Left hindlimb (tissue), 1 donor: ENCODE results near the gene ZNF592.
A peak's percentile ranks its signal among the peaks of the same experiment; 100 is the strongest.
"Not testable (repeated sequence)": the region's sequence is repeated elsewhere in the genome, so short reads cannot be mapped to it uniquely, and the experiment has no call there.

Experiments used
- DNase-seq: peaks from one replicate; pipeline ENCODE4 v3.0.0-alpha.2; 2018

Gene ZNF592

DNA sequence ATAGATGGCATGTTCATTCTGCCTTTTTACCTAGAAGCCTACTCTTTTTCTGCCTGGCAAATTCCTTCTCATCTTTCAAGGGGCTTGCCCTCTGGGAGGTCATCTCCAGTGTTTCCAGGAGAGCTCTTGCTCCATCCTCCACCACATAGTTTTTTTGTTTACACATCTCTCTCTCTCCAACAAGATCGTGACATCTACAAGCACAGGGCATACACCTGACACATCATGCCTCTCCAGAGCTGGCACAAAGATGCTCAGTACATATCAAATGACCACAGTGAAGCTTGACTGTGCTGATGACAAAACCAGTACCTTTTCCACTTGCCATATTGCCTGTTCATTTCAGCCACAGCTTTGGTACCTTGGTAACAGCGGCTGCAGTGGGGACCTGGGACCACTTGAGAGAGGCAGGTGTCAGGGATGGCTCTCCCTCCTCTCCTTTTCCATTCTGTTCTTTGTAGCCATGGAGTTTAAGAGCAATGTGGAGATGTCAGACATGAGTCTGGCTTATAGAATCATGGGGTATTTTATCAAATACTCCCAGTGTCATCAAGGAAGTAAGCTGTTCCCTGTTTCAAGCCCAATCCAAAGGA, 84.2 kb downstream of the ZNF592 start:
- DNase-seq: no peak

GRCh38 chr15:84833447-84834228, 85.2 kb downstream of the ZNF592 start:
- no peak for DNase-seq

DNA sequence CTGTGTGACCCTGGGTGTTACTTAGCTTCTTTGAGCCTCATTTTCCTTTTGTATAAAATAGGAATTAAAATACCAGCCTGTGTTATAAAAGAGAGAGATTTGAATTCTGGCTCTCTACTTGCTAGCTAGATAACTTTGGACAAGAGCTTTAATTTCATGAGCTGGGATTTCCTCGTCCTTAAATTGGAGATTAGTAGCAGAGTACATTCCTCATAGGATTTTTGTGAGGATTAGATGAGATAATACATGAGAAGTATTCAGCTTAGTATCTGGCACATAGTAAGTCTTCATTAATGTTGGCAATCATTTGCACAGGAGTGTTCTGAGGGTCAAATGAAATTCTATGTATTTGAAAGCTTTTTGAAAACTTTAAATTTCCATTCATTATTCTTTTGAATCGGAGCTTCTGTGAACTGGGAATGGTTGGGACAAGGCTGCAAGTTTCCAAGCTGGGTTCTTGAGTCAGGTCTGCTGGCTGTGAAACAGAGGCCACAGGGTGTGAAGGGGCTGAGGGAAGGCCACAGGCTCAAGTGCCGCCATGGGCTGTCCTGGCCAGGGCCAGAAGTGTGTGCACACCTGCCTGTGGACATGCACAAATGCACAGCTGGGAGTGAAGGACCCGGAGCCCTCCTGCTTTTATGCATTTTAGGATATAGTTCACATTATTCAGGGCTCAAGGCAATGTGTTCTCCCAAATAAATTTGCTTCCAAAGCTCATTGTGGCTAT, 86.0 kb downstream of the ZNF592 start:
- no peak for DNase-seq

DNA sequence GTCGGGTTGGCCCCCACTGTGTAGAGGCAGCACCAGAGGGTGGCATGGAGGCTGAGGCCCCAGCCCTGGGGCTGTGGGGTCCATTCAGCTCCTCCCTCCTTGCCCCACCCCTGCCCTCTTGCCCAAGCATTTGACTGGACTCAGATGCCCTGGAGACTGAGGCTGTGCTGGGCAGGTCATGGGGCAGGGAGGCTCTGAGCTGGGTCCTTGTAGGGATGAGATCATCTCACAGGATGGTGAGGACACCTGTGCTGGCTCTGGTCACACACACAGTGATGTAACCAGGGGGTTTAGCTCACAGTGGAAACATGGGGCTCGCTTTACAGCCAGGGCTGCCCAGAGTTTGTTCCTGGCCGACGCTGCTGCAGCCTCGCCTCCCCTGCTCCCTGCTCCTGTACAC, 86.6 kb downstream of the ZNF592 start:
- DNase-seq: no peak

DNA sequence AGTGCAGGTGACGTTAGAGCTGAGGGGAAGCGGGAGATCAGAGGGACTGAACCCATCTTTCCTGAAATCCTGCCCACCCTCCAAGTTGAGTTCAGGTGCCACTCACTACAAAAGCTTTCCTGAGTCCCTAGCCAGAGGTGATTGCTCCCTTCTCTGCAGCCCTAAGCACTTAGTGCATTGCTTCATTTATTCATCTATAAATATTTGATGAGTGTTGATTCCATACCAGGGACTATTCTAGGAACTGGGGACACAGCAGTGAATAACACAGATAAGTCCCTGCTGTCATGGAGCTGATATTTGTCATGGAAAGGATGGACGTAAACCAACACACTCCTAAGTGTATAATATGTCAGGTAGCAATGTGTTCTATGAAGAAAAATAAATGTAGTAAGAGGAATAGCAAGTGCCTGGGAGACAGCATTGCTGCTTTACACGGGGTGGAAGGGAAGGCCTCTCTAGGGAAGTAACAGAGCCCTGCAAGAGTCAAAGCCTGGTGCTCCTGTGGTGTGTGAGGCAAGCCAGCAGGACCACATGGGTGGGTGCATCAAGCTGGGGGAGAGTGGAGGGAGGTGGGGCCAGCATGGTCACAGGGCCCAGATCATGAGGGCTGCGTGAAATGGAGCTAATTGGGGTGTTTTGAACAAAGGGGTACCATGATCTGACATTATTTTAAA, 87.4 kb downstream of the ZNF592 start:
- no peak for DNase-seq

GRCh38 chr15:84836844-84837243, 88.5 kb downstream of the ZNF592 start:
- no peak for DNase-seq

DNA sequence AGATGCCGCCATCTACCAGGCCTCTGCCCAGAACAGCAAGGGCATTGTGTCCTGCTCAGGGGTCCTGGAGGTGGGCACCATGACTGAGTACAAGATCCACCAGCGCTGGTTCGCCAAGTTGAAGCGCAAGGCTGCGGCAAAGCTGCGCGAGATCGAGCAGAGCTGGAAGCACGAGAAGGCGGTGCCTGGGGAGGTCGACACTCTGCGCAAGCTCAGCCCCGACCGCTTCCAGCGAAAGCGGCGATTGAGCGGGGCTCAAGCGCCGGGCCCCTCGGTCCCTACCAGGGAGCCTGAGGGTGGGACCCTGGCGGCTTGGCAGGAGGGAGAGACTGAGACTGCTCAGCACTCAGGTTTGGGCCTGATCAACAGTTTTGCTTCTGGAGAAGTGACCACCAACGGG, 91.3 kb downstream of the ZNF592 start:
- DNase-seq: no peak

DNA sequence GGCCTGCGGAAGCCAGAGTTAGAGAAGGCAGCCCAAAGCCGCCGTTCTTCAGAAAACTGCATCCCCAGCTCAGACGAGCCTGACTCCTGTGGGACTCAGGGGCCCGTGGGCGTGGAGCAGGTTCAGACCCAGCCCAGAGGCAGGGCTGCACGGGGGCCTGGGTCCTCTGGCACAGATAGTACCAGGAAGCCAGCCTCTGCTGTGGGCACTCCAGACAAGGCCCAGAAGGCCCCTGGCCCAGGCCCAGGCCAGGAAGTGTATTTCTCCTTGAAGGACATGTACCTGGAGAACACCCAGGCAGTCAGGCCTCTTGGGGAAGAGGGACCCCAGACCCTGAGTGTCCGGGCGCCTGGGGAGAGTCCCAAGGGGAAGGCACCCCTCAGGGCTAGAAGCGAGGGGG, 91.9 kb downstream of the ZNF592 start:
- no peak for DNase-seq

GRCh38 chr15:84840741-84841429, 92.5 kb downstream of the ZNF592 start:
- DNase-seq: peak; percentile 75

GRCh38 chr15:84842781-84843180, 94.4 kb downstream of the ZNF592 start:
- DNase-seq: no peak

DNA sequence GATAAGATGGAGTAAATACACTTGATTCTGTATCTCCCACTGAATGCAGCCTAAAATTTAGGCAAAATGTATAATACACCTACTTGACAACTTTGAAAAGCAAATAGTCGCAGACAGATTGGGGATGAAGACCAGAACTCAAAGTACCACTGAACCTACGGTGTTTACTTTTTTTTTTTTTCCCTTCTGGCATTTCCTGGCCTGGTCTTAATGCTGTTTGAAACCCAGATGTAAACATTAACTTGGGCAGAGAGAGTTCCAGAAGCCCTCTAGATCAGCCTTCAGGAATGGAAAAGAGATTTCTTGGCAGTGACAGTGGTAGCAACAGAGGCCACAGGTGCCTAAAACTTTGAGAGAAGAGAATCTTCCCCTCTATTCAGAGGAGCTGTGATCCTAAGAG, 96.6 kb downstream of the ZNF592 start:
- DNase-seq: no peak

DNA sequence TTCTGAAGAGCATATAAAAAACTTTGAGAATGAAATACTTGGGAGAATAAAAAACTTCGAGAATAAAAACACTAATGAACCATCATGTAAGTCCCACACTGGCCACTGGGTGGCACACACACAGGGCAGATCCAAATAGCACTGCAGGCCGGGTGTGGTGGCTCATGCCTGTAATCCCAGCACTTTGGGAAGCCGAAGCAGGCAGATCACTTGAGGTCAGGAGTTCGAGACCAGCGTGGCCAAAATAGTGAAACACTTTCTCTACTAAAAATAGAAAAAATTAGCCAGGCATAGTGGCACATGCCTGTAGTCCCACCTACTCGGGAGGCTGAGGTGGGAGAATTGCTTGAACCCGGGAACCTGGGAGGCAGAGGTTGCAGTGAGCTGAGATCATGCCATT, 97.2 kb downstream of the ZNF592 start:
- not testable (repeated sequence) for DNase-seq

GRCh38 chr15:84846269-84846668, 97.9 kb downstream of the ZNF592 start:
- no peak for DNase-seq

DNA sequence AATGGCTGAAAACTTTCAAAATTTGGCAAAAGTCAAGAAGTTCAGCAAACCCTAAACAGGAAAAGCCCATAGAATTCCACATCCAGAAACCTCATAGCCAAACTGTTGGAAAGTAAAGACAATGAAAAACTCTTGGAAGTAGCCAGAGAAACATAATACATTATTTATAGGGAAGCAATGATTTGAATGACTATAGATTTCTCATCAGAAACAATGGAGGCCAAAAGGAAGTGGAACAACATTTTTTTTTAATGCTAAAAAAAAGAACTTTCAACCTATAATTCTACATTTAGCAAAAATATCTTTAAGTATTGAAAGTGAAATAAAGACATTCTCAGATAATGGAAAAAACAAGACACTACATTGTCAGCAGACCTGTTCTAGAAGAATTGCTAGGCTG, 99.0 kb downstream of the ZNF592 start:
- DNase-seq: no peak

- DNase-seq: no peak
Observed at GRCh38 chr15:84852212-84852611, 103.8 kb downstream of the ZNF592 start.

DNA sequence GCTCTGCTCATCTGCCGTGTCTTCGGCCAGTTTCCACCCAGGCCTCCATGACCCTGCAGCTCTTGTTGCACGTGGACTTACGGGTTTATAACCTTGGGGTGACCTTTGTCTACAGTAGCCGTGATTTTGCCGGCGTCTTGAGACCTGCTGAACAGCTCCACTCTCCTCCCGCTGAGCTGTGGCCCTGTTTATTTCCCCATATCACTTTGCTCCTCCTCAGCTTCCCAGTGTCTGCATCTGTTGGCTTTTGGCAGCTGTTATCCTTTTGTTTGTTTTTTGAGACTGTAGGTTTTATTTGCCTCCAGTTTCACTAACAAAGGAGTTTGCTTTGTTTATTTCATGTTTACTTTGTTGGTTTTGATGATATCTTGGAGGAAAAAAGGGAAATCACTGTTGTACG, 106.7 kb downstream of the ZNF592 start:
- no peak for DNase-seq

DNA sequence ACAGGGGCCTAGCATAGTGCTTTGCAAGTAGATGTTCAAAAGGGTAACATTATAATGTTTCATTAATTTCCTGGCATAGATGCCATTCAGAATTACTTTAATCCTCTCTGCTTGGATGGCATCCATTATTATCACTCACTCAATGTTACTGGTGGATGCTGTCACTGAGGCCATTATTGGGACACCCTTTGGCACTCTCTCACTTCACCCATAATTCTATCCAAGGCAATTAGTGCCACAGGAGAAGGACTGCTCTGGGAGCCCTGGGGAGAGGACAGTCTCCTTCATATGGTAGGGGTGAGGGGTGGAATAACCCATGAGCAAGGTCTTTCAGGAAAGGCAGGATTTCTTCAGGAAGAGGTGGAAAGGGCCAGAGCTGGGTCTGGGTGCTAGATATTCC, 107.4 kb downstream of the ZNF592 start:
- DNase-seq: no peak
